T1000 (cell line): ENCODE data around the gene XKRX.

Experiments
- DNase-seq: peaks from one replicate; lab custom pipeline; 2025; ENCODE audit warnings: mixed read lengths; lab: John Stamatoyannopoulos, UW

Gene XKRX

DNA sequence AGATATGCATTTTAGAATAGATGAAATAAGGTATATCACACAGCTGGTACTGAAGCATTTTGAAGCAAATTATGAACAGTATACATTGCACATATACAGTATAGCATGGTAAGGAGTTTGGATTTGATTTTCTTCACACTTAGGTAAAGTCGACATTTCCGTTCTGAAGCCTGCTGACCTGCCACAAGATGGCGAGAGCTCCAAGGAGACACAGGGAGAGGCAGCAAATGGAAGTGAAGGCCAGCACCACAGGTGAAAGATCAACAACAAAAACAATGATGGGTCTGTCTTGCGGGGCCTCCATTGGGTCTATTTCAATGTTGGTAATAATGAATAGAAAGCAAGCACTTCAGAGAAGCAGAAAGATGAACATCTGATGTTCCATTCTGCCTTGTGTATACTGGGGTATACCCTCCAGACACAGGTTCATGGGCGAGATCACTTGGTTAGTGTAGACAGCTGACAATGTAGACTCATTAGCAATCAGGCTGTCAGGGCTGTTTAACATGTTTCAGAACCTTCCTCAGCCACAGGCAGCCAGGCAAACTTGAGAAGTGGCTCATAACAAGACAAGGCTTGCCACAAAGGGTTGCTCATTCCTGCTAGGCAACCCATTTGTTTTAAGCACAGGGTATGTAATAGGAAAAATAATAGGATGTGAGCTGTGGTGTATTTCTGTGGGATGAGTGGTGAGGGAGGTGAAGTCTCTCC, 33.2 kb downstream of the XKRX start:
- DNase-seq = no peak

DNA sequence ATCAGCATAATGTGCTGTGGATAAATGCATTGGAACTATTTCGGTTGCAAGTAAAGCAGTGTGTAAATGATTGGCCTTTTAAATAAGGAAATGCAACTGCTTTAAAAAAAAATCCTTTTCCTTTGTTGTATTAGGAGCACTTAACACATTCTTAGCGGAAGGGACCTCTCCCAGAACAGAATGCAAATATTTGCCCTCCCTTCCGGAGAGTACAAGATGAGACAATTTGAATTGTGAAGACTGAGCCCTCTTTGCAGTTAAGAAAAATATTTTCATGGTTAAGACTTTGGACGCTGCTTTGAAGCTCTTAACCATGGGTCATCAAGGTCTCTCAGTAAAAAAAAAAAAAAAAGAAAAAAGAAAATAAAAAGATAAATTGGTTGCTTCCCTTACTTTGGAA, 45.1 kb downstream of the XKRX start:
- no peak for DNase-seq

DNA sequence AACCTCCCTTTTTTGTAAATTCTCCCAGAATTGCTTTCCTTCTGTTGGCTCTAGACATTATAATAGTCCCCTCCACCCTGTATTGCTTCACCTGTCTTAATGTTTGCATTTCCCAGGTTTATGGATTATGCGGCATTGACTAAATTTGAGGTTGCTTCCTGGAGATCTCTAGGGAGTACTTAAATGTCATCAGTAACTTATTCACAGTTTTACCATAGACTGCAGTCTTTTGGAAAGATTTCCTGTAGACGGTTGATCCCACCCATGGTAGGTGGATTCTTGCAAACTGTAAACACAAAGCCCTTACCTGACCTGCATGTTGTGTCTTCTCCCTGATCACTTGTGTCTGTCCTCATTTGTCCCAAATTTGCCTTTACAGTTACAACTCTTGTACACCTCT, 48.3 kb downstream of the XKRX start:
- DNase-seq = no peak

DNA sequence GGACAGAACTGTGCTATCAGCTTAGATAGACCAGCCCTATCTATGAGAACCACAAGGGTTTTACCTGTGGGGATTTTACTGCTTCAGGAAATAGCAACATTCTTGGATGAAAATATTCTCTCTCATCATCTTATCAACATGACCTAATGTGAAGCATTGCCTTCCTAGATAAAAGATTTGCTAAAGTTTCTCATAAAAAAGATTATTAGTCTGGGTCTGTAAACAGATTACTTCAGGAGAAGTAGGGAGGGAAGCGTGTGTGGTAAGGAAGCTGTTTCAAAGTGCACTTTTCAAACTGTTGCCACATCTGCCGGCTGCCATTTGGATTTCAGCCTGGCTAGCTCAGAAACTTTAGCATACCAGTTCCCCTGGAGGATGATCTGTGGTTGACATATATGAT, 54.4 kb downstream of the XKRX start, which contains the start of gene NOX1:
Gene NOX1, minus strand, starts transcription at position 35 of the 400 bp plus-strand sequence. CDS start 220 bp downstream, outside the sequence.
- DNase-seq = no peak

DNA sequence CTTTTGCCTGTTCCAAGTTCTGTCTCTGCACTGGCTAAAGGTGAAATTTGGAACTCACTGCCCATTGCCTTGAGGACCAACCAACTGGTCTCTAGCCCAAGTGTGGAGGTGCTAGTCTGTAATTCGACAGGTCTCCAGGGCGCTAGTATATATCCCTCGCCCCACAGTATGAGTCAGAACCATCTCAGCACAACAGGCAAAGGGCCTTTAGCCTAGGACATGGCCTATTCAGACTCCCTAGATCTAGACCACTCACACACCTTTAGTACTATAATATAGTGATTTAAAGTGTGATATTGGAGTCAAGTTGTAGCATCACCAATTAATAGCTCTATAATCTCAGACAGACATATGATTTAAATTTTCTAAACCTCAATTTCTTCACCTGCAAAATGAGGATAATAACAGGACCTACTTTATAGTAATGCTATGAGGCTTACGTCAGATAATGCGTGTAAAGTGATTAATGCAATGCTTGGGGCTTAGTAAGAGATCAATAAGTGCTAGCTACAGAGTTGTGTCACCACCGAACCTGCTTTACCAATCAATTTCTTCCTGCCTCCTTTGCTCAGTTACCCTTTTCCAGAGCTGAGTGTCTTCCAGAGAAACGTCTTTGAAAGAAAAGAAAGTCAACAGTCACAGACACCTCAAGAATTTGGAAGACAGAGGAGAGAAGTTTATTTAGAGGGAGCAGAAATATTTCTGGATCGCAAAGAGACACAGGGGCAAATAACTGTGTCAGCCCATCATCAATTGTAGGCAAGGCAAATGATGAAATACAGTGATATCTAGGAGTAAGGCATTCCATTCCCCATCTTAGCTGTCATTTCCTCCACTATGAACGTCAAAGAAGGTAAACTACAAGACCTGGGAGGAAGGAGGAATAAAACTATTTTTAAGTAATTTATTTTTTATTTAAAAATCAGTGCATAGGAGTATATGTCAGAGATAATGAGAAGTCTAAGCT, 56.8 kb downstream of the XKRX start:
- DNase-seq = no peak

DNA sequence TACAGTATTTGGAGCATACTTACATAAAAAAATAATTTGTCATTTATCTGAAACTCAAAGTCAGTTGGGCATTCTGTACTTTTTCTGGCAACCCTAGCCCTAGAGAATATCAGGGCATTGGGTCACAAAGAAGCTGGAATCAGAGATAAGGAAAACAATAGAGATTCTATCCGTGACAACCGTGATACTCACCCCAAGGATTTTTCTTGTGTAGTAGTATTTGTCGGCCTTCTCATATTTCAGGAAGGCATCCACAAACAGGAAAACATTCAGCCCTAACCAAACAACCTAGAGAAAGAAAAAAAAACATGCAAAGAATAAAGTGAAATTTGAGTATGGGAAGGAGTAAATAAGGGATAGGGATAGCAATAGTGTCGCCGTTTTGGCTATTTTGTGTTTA, 58.2 kb downstream of the XKRX start:
- no peak for DNase-seq

DNA sequence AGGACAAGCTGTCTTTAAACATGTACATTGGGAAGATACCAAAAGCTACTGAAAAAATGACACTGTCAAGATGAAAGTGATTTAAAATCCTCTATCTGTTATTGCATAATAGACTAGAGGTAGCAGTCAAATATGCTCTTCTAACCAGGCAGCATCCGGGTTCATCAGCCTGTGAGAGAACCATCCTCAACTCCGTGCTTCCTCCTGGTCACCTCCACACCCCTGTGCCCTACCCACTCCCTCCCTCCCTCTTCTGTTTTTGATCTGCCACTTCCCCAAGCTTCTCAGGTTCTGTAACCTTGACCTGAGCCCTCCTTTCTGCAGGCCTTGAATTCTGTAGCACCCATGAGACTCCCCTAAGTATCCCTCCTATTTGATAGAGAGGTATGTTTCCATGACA, 60.4 kb downstream of the XKRX start:
- no peak for DNase-seq

DNA sequence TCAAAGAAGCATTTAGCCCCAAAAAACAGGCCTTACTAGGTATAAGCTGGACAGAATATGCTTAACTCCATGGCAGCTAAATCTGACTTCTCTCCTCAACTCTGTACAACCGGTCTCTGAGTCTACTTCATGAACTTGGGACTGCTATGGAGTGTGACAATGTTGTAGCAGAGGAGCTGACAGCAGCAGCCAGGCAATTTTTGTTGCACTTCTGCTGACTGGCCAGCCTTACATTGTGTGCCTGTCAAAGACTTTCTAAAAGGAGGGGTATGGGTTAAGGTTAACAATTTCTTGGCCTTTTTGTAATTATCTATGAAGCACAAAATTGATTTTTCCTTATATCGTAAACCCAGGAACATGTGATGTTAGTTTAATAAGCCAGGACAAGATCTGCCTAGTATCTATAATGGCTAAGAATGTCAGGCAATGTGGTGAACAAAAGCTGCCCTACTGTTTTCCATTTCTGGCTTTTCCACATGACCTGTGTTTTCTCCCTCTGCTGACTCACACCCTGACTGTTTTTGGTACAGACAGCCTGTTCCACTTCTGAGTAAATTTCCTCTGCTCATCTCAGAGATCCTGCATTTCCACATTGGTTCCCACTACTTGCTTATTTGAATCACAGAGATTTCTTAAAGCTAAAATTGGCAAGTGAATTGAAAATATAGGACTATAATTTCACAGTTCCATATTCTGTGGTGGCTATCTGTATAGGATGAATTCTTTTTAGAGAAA, 63.9 kb downstream of the XKRX start:
- no peak for DNase-seq
